Stimulated activated CD4-positive, alpha-beta T cell treated with anti-CD3 and anti-CD28 coated beads, Interleukin-4, amount 100 ng/mL, for 24 hours (primary cell): Measurements from ENCODE around the gene PIH1D1.
A peak's percentile ranks its signal among the peaks of the same experiment; 100 is the strongest.

Experiments
- DNase-seq: peaks from one replicate; pipeline ENCODE4 v3.0.0-alpha.2; 2020

Gene PIH1D1

GRCh38 chr19:49451430-49452181, at the start of gene PIH1D1:
Gene PIH1D1 (minus strand): TSS chr19:49451814. CDS start chr19:49451574, 240 bp downstream.
- DNase-seq: peak; percentile 97

GRCh38 chr19:49499030-49499670, 47.5 kb upstream of the PIH1D1 start:
- DNase-seq: peak; percentile 41

GRCh38 chr19:49498475-49498874, 46.9 kb upstream of the PIH1D1 start:
- DNase-seq: peak; percentile 12

GRCh38 chr19:49497789-49498103, 46.1 kb upstream of the PIH1D1 start:
- DNase-seq: peak; percentile 26

GRCh38 chr19:49497047-49497788, 45.6 kb upstream of the PIH1D1 start:
- peak; percentile 84 for DNase-seq

- no peak for DNase-seq
These were observed 45.0 kb upstream of the PIH1D1 start for GRCh38 chr19:49496574-49497008.

- DNase-seq: peak; percentile 46
These were observed 41.2 kb upstream of the PIH1D1 start for GRCh38 chr19:49492573-49493405.

GRCh38 chr19:49491804-49492572, 40.4 kb upstream of the PIH1D1 start:
- DNase-seq: no peak

- no peak for DNase-seq
These were observed 39.6 kb upstream of the PIH1D1 start for GRCh38 chr19:49491030-49491803.

- DNase-seq: no peak
These were observed 38.8 kb upstream of the PIH1D1 start for GRCh38 chr19:49490287-49491029.

GRCh38 chr19:49489601-49490167, 38.1 kb upstream of the PIH1D1 start:
- peak; percentile 61 for DNase-seq

- DNase-seq: no peak
These were observed 37.4 kb upstream of the PIH1D1 start for GRCh38 chr19:49488863-49489537.

GRCh38 chr19:49488046-49488862, 36.6 kb upstream of the PIH1D1 start:
- DNase-seq: peak; percentile 41

- DNase-seq: peak; percentile 100
These were observed 35.8 kb upstream of the PIH1D1 start, which contains the start of gene RPL13A for GRCh38 chr19:49487277-49488045. Gene RPL13A (plus strand): TSS chr19:49487608. CDS start chr19:49487630, 22 bp downstream.

GRCh38 chr19:49486710-49487276, 35.2 kb upstream of the PIH1D1 start:
- no peak for DNase-seq

- no peak for DNase-seq
These were observed 34.6 kb upstream of the PIH1D1 start for GRCh38 chr19:49486232-49486631.

- no peak for DNase-seq
These were observed 29.5 kb upstream of the PIH1D1 start for GRCh38 chr19:49481020-49481683.
